ENCODE results near the gene PLA2G4D. TPM values are rescaled to one million over a fixed set of nuclear protein-coding genes. Genes with fewer than 3 reads are reported as not detected.

PLA2G4D gene
- total RNA-seq, 1 experiment from 2014 or later = 0.17 TPM

DNA sequence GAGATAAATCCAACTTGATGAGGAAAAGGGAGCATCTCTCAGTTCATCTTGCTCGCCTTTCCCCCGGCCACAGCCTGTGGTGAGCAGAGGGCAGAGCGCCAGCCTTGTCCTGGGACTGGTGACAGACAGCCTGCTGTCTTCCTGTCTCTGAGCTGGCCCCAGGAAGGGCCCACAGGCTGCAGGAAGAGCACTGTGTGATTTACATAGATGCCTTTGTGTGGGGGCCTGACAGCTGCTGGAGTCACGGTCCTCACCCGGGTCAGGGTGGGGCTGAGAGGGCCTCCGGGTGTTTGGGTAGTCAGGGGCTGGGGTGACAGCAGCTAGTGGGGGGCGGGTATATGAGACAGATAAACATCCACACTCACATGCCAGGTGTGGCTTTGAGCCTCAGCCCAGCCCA lies 29.3 kb downstream of the PLA2G4D start:
- no peaks in the 10 kb centered on the region for H3K36me3 ChIP-seq (replicated peaks; ENCODE audit: control insufficient read depth, insufficient read depth, low read length)
- H3K27me3 ChIP-seq (ENCODE audit: control insufficient read depth, insufficient read depth, low read length) = no peaks in the 10 kb centered on the region
- no peak for DNase-seq
- H3K4me3 ChIP-seq (ENCODE audit: insufficient read depth, low read depth, low read length) = no peak overlapping the region

- no peaks in the 10 kb centered on the region for H3K36me3 ChIP-seq (replicated peaks; ENCODE audit: control insufficient read depth, insufficient read depth, low read length)
- no peaks in the 10 kb centered on the region for H3K27me3 ChIP-seq (ENCODE audit: control insufficient read depth, insufficient read depth, low read length)
- no peak overlapping the region for H3K4me3 ChIP-seq (ENCODE audit: insufficient read depth, low read depth, low read length)
- DNase-seq = no peak
Measured at GRCh38 chr15:42064271-42064670, 30.1 kb downstream of the PLA2G4D start.

- Histone ChIP-seq H3K36me3 (replicated peaks; ENCODE audit: control insufficient read depth, insufficient read depth, low read length) (no peaks in the 10 kb centered on the region), H3K27me3 (ENCODE audit: control insufficient read depth, insufficient read depth, low read length) (no peaks in the 10 kb centered on the region), H3K4me3 (ENCODE audit: insufficient read depth, low read depth, low read length) (no peak overlapping the region)
- DNase-seq = no peak
Measured at GRCh38 chr15:42063122-42063848, 31.1 kb downstream of the PLA2G4D start.

DNA sequence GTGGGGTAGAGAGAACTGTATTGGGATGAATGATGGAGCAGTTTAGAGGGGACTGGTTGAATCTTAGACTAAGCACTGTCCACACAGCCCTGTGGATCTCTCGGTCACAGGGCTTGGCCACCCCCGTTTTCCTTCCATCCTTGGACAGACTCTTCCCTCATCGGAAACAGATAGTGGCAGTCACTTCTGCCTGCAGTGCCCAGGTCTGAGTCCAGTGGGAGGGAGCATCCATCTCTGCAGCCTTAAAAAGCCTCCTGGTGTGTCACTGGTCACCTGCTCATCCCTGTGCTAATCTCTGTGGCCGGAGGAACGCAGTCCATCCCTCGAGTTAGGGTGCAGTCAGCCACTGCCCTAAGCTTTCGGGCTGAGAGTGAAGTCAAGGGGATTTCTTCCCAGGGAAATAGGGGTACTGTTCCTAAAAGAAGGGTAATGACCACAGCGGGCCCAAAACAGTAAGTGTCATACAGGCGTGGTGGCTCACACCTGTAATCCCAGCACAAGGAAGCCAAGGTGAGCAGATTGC lies 32.0 kb downstream of the PLA2G4D start:
- Histone ChIP-seq H3K4me3 (ENCODE audit: insufficient read depth, low read depth, low read length) (no peak overlapping the region), H3K27me3 (ENCODE audit: control insufficient read depth, insufficient read depth, low read length) (no peaks in the 10 kb centered on the region), H3K36me3 (replicated peaks; ENCODE audit: control insufficient read depth, insufficient read depth, low read length) (no peaks in the 10 kb centered on the region)
- DNase-seq = no peak

- no peak overlapping the region for H3K4me3 ChIP-seq (ENCODE audit: insufficient read depth, low read depth, low read length)
- no peaks in the 10 kb centered on the region for H3K27me3 ChIP-seq (ENCODE audit: control insufficient read depth, insufficient read depth, low read length)
- H3K36me3 ChIP-seq (replicated peaks; ENCODE audit: control insufficient read depth, insufficient read depth, low read length) = no peaks in the 10 kb centered on the region
- no peak for DNase-seq
Measured at GRCh38 chr15:42060797-42061196, 33.6 kb downstream of the PLA2G4D start.

- Histone ChIP-seq H3K27me3 (ENCODE audit: control insufficient read depth, insufficient read depth, low read length) (no peaks in the 10 kb centered on the region), H3K36me3 (replicated peaks; ENCODE audit: control insufficient read depth, insufficient read depth, low read length) (no peaks in the 10 kb centered on the region), H3K4me3 (ENCODE audit: insufficient read depth, low read depth, low read length) (no peak overlapping the region)
- DNase-seq = no peak
Measured at GRCh38 chr15:42060477-42060763, 33.9 kb downstream of the PLA2G4D start.

GRCh38 chr15:42059661-42060476 lies 34.5 kb downstream of the PLA2G4D start:
- H3K4me3 ChIP-seq (ENCODE audit: insufficient read depth, low read depth, low read length) = no peak overlapping the region
- H3K27me3 ChIP-seq (ENCODE audit: control insufficient read depth, insufficient read depth, low read length) = no peaks in the 10 kb centered on the region
- DNase-seq = peak; percentile 83
- H3K36me3 ChIP-seq (replicated peaks; ENCODE audit: control insufficient read depth, insufficient read depth, low read length) = no peaks in the 10 kb centered on the region

- Histone ChIP-seq H3K27me3 (ENCODE audit: control insufficient read depth, insufficient read depth, low read length) (no peaks in the 10 kb centered on the region), H3K36me3 (replicated peaks; ENCODE audit: control insufficient read depth, insufficient read depth, low read length) (no peaks in the 10 kb centered on the region), H3K4me3 (ENCODE audit: insufficient read depth, low read depth, low read length) (no peak overlapping the region)
- DNase-seq = no peak
Measured at GRCh38 chr15:42058791-42059190, 35.6 kb downstream of the PLA2G4D start.

GRCh38 chr15:42057799-42058646 lies 36.3 kb downstream of the PLA2G4D start:
- H3K36me3 ChIP-seq (replicated peaks; ENCODE audit: control insufficient read depth, insufficient read depth, low read length) = no peaks in the 10 kb centered on the region
- no peaks in the 10 kb centered on the region for H3K27me3 ChIP-seq (ENCODE audit: control insufficient read depth, insufficient read depth, low read length)
- H3K4me3 ChIP-seq (ENCODE audit: insufficient read depth, low read depth, low read length) = no peak overlapping the region; the same call in 1 of the 2 replicates
- DNase-seq = no peak

GRCh38 chr15:42056934-42057798 lies 37.2 kb downstream of the PLA2G4D start:
- peak; percentile 92 for DNase-seq
- H3K36me3 ChIP-seq (replicated peaks; ENCODE audit: control insufficient read depth, insufficient read depth, low read length) = no peaks in the 10 kb centered on the region
- H3K4me3 ChIP-seq (ENCODE audit: insufficient read depth, low read depth, low read length) = peak overlapping the region; percentile 14; the same call in 1 of the 2 replicates
- H3K27me3 ChIP-seq (ENCODE audit: control insufficient read depth, insufficient read depth, low read length) = no peaks in the 10 kb centered on the region

DNA sequence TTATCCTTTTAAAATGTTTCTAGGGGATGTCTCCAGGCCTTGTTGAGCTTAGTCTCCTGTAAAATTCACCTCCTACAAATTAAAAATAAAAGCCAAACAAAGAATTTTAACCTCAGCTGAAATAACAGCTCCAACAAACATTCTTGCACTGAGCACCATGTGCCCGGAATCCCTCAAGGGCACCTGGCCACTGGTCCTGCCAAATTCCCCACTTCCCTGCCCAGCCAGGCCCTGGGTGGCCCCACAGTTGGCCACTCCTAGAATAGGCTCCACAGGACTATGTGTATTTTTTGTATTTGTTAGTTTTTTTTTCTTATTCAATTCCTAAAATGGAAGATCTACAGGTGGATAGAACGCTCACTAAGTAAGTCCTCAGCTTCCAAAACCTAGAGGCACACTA lies 40.4 kb downstream of the PLA2G4D start:
- Histone ChIP-seq H3K27me3 (ENCODE audit: control insufficient read depth, insufficient read depth, low read length) (no peaks in the 10 kb centered on the region), H3K4me3 (ENCODE audit: insufficient read depth, low read depth, low read length) (no peak overlapping the region), H3K36me3 (replicated peaks; ENCODE audit: control insufficient read depth, insufficient read depth, low read length) (no peaks in the 10 kb centered on the region)
- no peak for DNase-seq

DNA sequence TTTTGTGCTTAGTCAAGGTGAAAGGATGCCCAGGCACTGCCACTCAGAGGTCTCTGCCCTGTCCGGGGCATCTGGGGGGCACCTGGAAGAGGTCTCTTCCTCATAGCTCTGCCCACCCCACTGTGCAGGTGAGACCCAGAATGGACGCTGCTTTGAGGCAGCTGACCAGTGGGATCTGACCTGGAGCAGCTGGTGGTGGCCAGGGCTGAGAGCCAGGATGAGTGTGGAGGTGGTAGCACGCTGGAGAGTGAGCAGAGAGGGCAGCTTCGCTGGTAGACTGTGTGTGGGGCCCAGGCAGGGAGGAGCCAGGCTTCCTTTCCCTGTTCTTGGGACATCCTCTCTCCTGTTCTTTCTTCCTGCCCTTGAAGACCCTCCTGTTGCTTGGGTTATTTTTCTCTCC lies 41.4 kb downstream of the PLA2G4D start:
- no peak for DNase-seq
- Histone ChIP-seq H3K27me3 (ENCODE audit: control insufficient read depth, insufficient read depth, low read length) (no peaks in the 10 kb centered on the region), H3K36me3 (replicated peaks; ENCODE audit: control insufficient read depth, insufficient read depth, low read length) (no peaks in the 10 kb centered on the region), H3K4me3 (ENCODE audit: insufficient read depth, low read depth, low read length) (no peak overlapping the region)

- Histone ChIP-seq H3K27me3 (ENCODE audit: control insufficient read depth, insufficient read depth, low read length) (no peaks in the 10 kb centered on the region), H3K4me3 (ENCODE audit: insufficient read depth, low read depth, low read length) (no peak overlapping the region), H3K36me3 (replicated peaks; ENCODE audit: control insufficient read depth, insufficient read depth, low read length) (no peaks in the 10 kb centered on the region)
- DNase-seq = no peak
Measured at GRCh38 chr15:42050484-42051255, 43.7 kb downstream of the PLA2G4D start.
